ENCODE data around the gene SEMA4B. TPM values are rescaled to one million over a fixed set of nuclear protein-coding genes. Genes with fewer than 3 reads are reported as not detected.
"Not testable (repeated sequence)": the region's sequence is repeated elsewhere in the genome, so short reads cannot be mapped to it uniquely, and the experiment has no call there.

Gene SEMA4B
- polyA plus RNA-seq, 1 donor, result 57.7 TPM

- Histone ChIP-seq H3K27me3 (ENCODE audit: control insufficient read depth, insufficient read depth, low read length) (no peaks in the 10 kb centered on the region), H3K4me3 (ENCODE audit: low read length) (no peak overlapping the region), H3K27ac (ENCODE audit: low read length) (no peak overlapping the region), H3K9me3 (ENCODE audit: control insufficient read depth, low read depth, low read length) (no peaks in the 10 kb centered on the region), H3K36me3 (ENCODE audit: control insufficient read depth, insufficient read depth, low read length) (no peaks in the 10 kb centered on the region), H3K4me1 (ENCODE audit: control insufficient read depth, insufficient read depth, low read length) (peaks cover 47% of the 10 kb centered on the region)
- no peak for DNase-seq
- no CpG with 5 or more reads among the region's 9 CpGs for WGBS (ENCODE audit: insufficient coverage, low lambda C conversion rate)
These were observed 38.2 kb upstream of the SEMA4B start for GRCh38 chr15:90162956-90163355.

- not testable (repeated sequence) for H3K36me3 ChIP-seq (ENCODE audit: control insufficient read depth, insufficient read depth, low read length); H3K4me3 ChIP-seq (ENCODE audit: low read length); H3K27me3 ChIP-seq (ENCODE audit: control insufficient read depth, insufficient read depth, low read length); H3K27ac ChIP-seq (ENCODE audit: low read length); DNase-seq; H3K9me3 ChIP-seq (ENCODE audit: control insufficient read depth, low read depth, low read length)
- no CpG with 5 or more reads among the region's 3 CpGs for WGBS (ENCODE audit: insufficient coverage, low lambda C conversion rate)
- H3K4me1 ChIP-seq (ENCODE audit: control insufficient read depth, insufficient read depth, low read length), result peaks cover 34% of the 10 kb centered on the region
These were observed 36.9 kb upstream of the SEMA4B start for GRCh38 chr15:90164239-90164638.

GRCh38 chr15:90165157-90165556, 36.0 kb upstream of the SEMA4B start:
- Histone ChIP-seq H3K4me3 (ENCODE audit: low read length) (no peak overlapping the region), H3K27ac (ENCODE audit: low read length) (peak overlapping the region; percentile 91), H3K4me1 (ENCODE audit: control insufficient read depth, insufficient read depth, low read length) (peaks cover 31% of the 10 kb centered on the region), H3K9me3 (ENCODE audit: control insufficient read depth, low read depth, low read length) (no peaks in the 10 kb centered on the region), H3K36me3 (ENCODE audit: control insufficient read depth, insufficient read depth, low read length) (no peaks in the 10 kb centered on the region), H3K27me3 (ENCODE audit: control insufficient read depth, insufficient read depth, low read length) (no peaks in the 10 kb centered on the region)
- no CpG with 5 or more reads among the region's 1 CpG for WGBS (ENCODE audit: insufficient coverage, low lambda C conversion rate)
- DNase-seq, result no peak

GRCh38 chr15:90165659-90166489, 35.3 kb upstream of the SEMA4B start:
- Histone ChIP-seq H3K9me3 (ENCODE audit: control insufficient read depth, low read depth, low read length) (no peaks in the 10 kb centered on the region), H3K4me1 (ENCODE audit: control insufficient read depth, insufficient read depth, low read length) (peaks cover 27% of the 10 kb centered on the region), H3K36me3 (ENCODE audit: control insufficient read depth, insufficient read depth, low read length) (no peaks in the 10 kb centered on the region), H3K4me3 (ENCODE audit: low read length) (no peak overlapping the region), H3K27ac (ENCODE audit: low read length) (peak overlapping the region; percentile 91), H3K27me3 (ENCODE audit: control insufficient read depth, insufficient read depth, low read length) (no peaks in the 10 kb centered on the region)
- WGBS (ENCODE audit: insufficient coverage, low lambda C conversion rate), result no CpG with 5 or more reads among the region's 14 CpGs
- DNase-seq, result peak; percentile 95 to 98

GRCh38 chr15:90167121-90167520, 34.0 kb upstream of the SEMA4B start:
- no peaks in the 10 kb centered on the region for H3K36me3 ChIP-seq (ENCODE audit: control insufficient read depth, insufficient read depth, low read length)
- no peak overlapping the region for H3K27ac ChIP-seq (ENCODE audit: low read length)
- no peaks in the 10 kb centered on the region for H3K27me3 ChIP-seq (ENCODE audit: control insufficient read depth, insufficient read depth, low read length)
- H3K4me3 ChIP-seq (ENCODE audit: low read length), result no peak overlapping the region
- H3K4me1 ChIP-seq (ENCODE audit: control insufficient read depth, insufficient read depth, low read length), result peaks cover 18% of the 10 kb centered on the region
- 100% methylated on average over 1 of the region's 4 CpGs for WGBS (ENCODE audit: insufficient coverage, low lambda C conversion rate)
- H3K9me3 ChIP-seq (ENCODE audit: control insufficient read depth, low read depth, low read length), result no peaks in the 10 kb centered on the region
- no peak for DNase-seq

GRCh38 chr15:90171623-90172022, 29.5 kb upstream of the SEMA4B start:
- H3K4me1 ChIP-seq (ENCODE audit: control insufficient read depth, insufficient read depth, low read length), result peaks cover 4% of the 10 kb centered on the region
- WGBS (ENCODE audit: insufficient coverage, low lambda C conversion rate), result no CpG with 5 or more reads among the region's 1 CpG
- no peaks in the 10 kb centered on the region for H3K36me3 ChIP-seq (ENCODE audit: control insufficient read depth, insufficient read depth, low read length)
- H3K9me3 ChIP-seq (ENCODE audit: control insufficient read depth, low read depth, low read length), result no peaks in the 10 kb centered on the region
- no peak for DNase-seq
- no peak overlapping the region for H3K4me3 ChIP-seq (ENCODE audit: low read length)
- no peaks in the 10 kb centered on the region for H3K27me3 ChIP-seq (ENCODE audit: control insufficient read depth, insufficient read depth, low read length)
- H3K27ac ChIP-seq (ENCODE audit: low read length), result no peak overlapping the region

GRCh38 chr15:90173372-90173771, 27.8 kb upstream of the SEMA4B start:
- WGBS (ENCODE audit: insufficient coverage, low lambda C conversion rate), result no CpG with 5 or more reads among the region's 7 CpGs
- H3K4me3 ChIP-seq (ENCODE audit: low read length), result no peak overlapping the region

GRCh38 chr15:90174140-90174875, 26.8 kb upstream of the SEMA4B start:
- H3K36me3 ChIP-seq (ENCODE audit: control insufficient read depth, insufficient read depth, low read length), result no peaks in the 10 kb centered on the region
- H3K27me3 ChIP-seq (ENCODE audit: control insufficient read depth, insufficient read depth, low read length), result no peaks in the 10 kb centered on the region
- no peaks in the 10 kb centered on the region for H3K9me3 ChIP-seq (ENCODE audit: control insufficient read depth, low read depth, low read length)
- peak in 1 of 2 donors; percentile 56 for DNase-seq
- peaks cover 4% of the 10 kb centered on the region for H3K4me1 ChIP-seq (ENCODE audit: control insufficient read depth, insufficient read depth, low read length)
- H3K4me3 ChIP-seq (ENCODE audit: low read length), result no peak overlapping the region
- peak overlapping the region; percentile 48 for H3K27ac ChIP-seq (ENCODE audit: low read length)
- WGBS (ENCODE audit: insufficient coverage, low lambda C conversion rate), result no CpG with 5 or more reads among the region's 25 CpGs

More at GRCh38 chr15:90173372-90173771, 27.8 kb upstream of the SEMA4B start:
- Histone ChIP-seq H3K27me3 (ENCODE audit: control insufficient read depth, insufficient read depth, low read length) (no peaks in the 10 kb centered on the region), H3K9me3 (ENCODE audit: control insufficient read depth, low read depth, low read length) (no peaks in the 10 kb centered on the region), H3K36me3 (ENCODE audit: control insufficient read depth, insufficient read depth, low read length) (no peaks in the 10 kb centered on the region), H3K4me1 (ENCODE audit: control insufficient read depth, insufficient read depth, low read length) (peaks cover 4% of the 10 kb centered on the region), H3K27ac (ENCODE audit: low read length) (no peak overlapping the region)
- no peak for DNase-seq

GRCh38 chr15:90177012-90177411, 24.1 kb upstream of the SEMA4B start:
- no peak overlapping the region for H3K27ac ChIP-seq (ENCODE audit: low read length)
- no CpG with 5 or more reads among the region's 9 CpGs for WGBS (ENCODE audit: insufficient coverage, low lambda C conversion rate)
- peaks cover 4% of the 10 kb centered on the region for H3K4me1 ChIP-seq (ENCODE audit: control insufficient read depth, insufficient read depth, low read length)
- H3K4me3 ChIP-seq (ENCODE audit: low read length), result no peak overlapping the region
- H3K9me3 ChIP-seq (ENCODE audit: control insufficient read depth, low read depth, low read length), result no peaks in the 10 kb centered on the region
- H3K36me3 ChIP-seq (ENCODE audit: control insufficient read depth, insufficient read depth, low read length), result no peaks in the 10 kb centered on the region
- H3K27me3 ChIP-seq (ENCODE audit: control insufficient read depth, insufficient read depth, low read length), result no peaks in the 10 kb centered on the region
- DNase-seq, result peak in 1 of 2 donors; percentile 45

- no peak overlapping the region for H3K4me3 ChIP-seq (ENCODE audit: low read length)
- no peaks in the 10 kb centered on the region for H3K9me3 ChIP-seq (ENCODE audit: control insufficient read depth, low read depth, low read length)
- no peaks in the 10 kb centered on the region for H3K36me3 ChIP-seq (ENCODE audit: control insufficient read depth, insufficient read depth, low read length)
- DNase-seq, result no peak
- H3K27me3 ChIP-seq (ENCODE audit: control insufficient read depth, insufficient read depth, low read length), result no peaks in the 10 kb centered on the region
- no peak overlapping the region for H3K27ac ChIP-seq (ENCODE audit: low read length)
- H3K4me1 ChIP-seq (ENCODE audit: control insufficient read depth, insufficient read depth, low read length), result peaks cover 8% of the 10 kb centered on the region
- WGBS (ENCODE audit: insufficient coverage, low lambda C conversion rate), result no CpG with 5 or more reads among the region's 10 CpGs
These were observed 22.4 kb upstream of the SEMA4B start for GRCh38 chr15:90178468-90179435.
